HG02678 (cell line): Measurements from ENCODE around the gene RGS6.
"Not testable (repeated sequence)": the region's sequence is repeated elsewhere in the genome, so short reads cannot be mapped to it uniquely, and the experiment has no call there.

ENCODE experiments used
- ATAC-seq: cut with Tn5 transposase; IDR thresholded peaks from one replicate; pipeline ENCODE4 v1.9.1; 2021; ENCODE audit warnings: mild to moderate bottlenecking, moderate library complexity; ENCODE audit not compliant: unreplicated experiment

Gene RGS6

DNA sequence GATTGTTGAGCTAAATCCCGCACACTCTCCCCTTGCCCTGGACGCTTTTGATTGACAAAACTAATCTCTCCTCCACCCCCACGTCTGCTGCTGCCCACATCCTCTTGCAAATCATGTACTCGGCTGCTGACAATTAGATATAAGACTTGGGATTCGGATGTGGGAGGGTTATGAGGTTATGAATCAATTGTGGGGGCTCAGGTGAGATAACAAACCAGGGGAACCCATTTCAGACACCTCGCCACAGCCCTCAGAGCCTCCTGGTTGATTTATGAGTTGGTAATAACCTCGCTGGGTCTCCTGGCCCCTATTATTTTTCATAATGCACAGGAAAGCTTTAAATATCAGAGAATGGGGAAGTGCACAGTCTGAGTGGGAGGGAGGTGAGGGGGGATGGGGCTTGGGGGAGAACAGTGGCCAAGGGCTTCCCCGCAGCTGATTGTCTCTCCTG is 511.8 kb downstream of the RGS6 start:
- ATAC-seq: no peak

DNA sequence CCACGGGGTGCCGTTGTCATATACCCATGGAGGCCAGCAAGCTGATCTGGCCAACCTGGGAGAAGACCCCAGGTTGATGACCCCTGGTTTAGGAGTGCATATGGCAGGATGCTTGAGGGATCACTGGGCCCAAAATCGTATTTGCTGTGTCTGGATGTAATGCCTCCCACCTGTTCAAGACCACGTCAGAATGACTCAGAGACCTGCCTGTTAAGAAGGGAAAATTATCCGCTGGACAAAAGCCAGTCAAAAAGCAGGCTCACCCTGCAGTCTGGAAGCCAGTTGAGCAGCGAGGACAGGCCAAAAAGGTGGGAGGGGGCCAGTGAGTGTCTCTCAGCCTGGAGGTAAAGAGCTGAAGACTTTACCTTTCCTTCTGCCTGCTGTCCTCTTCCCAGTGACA is 512.5 kb downstream of the RGS6 start:
- ATAC-seq: no peak

DNA sequence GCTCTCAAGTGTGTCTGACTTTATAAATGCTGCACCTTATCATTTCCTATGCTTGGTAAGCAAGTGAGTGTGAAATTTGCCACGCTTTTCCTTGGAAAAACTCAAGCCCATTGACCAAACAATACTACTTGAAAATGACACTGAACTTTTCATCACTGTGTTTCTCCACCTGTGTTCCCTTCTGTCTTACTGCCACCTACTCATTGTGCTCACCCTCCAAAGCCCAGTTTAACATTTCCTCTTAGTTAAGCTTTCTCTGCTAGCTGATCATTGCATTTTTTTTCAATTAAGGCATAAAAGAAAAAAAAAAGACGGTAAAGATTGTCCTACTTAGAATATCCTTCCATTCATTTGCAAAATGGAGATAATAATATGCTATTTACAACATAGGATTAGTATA is 516.0 kb downstream of the RGS6 start:
- no peak for ATAC-seq

GRCh38 chr14:72450473-72451044 is 518.3 kb downstream of the RGS6 start:
- no peak for ATAC-seq

DNA sequence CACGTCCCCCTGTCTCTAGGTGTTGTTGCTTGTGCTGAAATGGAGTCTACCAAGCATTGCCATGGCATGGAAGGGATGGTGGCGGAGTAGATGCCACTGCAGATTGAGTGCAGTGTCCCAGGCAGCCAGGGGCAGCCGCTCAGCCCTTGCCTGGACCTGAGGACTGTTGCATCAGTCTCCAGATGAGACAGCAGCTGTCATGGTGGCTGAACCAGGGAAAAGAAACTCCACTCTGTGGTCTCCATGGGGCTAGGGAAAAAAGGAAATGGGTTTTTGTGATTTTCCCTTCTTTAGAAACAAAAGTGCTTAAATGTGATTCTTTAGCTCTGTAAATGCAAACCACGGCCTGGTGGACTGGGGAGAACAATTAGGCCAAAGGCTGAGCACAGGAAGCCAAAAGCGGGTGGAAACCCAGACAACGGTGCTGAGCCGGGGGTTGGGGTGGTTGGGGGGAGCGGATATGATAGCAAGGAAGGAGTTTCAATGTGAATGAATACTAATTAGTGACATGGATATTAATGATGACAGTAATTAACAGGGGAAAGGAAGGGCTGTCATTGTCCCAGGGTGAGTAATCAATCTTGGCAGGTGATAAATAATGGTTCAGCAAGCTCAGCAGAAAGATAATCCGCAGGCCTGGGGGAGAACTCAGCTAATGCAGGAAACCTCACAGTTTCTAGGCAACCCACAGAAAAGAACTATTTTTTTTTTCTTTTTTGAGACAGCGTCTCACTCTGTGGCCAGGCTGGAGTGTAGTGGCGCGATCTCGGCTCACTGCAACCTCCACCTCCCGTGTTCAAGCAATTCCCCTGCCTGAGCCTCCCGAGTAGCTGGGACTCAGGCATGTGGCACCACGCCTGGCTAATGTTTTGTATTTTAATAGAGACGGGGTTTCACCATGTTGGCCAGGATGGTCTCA is 519.1 kb downstream of the RGS6 start:
- peak; percentile 60 for ATAC-seq

DNA sequence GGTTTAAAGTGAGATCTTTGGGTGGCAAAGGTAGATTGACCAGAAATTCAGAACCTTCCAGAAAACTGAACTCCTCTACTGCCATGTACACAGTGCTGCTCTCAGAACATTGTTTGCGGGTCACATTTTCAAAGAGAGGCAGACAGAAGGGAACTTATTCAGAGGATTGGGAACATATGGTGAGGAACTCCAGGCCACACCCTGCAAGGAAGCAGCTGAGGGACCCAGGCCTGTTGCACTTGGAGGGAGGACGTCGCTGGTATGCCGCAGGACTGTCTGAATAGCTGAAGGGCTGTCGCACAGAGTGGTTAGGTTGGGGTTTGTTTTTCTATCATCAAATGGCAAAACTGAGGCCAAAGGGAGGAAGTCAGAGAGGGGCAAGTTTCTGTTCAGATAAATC is 520.5 kb downstream of the RGS6 start:
- ATAC-seq: no peak

GRCh38 chr14:72454388-72455160 is 522.3 kb downstream of the RGS6 start:
- no peak for ATAC-seq

GRCh38 chr14:72457641-72458040 is 525.4 kb downstream of the RGS6 start:
- no peak for ATAC-seq

DNA sequence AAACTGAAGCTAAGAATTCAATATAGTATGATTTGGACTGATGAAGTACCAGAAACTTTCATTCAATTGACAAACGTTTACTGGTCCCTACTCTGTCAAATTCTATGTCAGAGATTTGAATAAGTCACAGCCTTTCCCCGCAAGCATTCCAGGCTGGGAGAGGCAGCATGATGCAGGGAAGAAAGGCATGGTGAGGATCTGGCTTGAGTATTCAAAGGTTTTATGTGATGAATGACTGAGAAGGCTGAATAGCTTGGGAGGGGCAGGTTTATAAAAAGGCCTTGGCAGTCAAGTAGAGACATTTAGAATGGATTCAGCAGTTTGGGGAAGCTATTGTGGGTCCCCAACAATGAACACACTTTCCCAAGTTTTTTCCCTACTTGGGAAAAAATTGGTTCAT is 529.8 kb downstream of the RGS6 start:
- no peak for ATAC-seq

DNA sequence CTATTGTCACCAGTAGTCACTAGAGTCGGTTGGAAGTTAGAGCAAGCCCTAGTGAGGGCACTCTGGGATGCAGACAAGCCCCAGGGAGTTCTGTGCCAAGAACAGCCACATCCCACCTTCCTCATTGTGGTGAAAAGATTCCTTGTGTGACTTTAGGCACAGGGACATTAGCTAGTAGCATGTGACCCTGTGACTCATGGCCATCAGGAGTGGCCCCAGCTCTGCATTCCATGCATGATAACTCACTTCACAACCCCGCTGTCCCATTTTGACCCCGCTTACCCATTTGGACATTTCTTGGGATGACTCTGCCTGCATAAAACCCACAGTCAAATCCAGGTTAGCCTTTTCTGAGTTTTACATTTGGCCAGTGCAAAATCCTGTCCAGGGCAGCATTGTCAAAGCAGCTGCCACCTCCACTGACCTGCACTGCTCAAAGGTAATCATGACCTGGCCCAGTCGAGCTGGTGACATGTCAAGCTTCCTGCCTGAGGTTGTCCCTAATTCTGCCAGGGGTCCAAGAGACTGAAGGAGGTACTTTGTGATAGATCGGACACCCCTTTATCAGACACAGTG is 531.1 kb downstream of the RGS6 start:
- ATAC-seq: no peak

DNA sequence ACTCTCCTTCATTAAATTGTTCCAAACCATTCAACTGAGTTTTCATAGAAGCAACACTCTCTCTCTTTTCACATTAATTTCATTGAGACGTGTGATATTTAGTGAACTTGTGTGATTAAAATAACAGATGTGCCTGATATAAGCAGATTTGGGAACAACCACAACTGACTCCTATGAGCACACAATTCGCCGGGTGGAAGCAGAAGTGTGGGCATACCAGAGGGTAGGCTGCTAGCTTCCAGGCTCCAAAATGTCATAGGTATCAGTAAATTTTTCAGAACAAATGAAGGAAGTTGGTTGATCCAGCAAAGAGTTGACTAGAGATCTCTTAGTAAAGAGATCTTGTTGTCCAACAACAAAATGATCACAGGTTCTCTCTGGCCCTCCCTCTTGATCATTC is 532.0 kb downstream of the RGS6 start:
- no peak for ATAC-seq

DNA sequence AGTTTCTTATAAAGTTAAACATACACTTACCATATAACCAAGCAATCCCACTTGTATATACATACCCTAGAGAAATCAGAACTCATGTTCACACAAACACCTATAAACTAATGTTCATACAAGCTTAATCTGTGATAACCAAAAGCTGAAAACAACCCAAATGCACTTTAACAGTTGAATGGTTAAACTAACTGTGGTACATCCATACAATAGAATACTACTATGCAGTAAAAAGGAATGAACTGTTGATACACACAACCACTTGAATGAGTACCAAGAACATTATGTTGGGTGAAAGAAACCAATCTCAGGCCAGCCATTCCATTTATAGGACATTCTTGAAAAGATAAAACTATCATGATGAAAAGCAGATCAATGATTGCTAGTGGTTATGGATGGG is 534.1 kb downstream of the RGS6 start:
- no peak for ATAC-seq

- no peak for ATAC-seq
Observed at GRCh38 chr14:72471346-72471745, 539.1 kb downstream of the RGS6 start.

- no peak for ATAC-seq
Observed at GRCh38 chr14:72472845-72473244, 540.6 kb downstream of the RGS6 start.

DNA sequence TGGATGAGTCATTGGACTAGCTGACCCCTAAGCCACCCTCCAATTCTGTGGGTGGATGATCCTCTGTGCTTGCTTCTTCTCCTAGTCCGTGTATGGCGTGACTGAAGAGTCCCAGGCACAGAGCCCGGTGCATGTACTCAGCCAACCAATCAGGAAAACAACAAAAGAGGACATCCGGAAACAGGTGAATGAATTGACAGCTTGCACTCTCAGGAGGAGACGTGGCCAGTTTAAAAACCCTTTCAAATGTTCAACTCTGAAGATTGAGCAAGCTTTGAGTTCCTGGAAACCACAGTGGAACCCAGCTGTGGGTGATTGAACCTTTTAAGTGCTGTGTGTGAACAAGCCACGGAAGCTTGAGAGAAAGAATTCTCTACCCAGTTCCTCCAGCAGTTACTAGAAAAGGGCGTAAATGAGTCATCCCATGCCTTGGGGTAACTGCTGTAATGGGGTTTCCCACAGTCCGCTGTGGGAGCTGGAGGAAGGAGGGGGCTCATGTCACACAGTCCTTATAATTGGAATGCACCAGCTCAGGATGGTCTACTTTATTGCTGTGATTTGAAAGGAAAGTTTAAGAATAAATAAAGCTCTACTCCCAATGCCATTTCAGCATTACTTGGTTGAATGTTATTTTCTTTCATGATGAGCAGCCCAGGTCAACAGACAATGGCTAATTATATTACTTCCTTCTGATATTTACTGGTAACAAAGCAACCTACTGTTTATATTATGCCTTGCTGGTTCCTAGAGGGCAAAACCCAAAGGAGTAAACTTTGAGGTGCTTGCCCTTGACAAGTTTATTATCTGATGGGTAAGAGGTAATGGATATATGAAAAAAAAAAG is 544.6 kb downstream of the RGS6 start:
- ATAC-seq: peak; percentile 83

DNA sequence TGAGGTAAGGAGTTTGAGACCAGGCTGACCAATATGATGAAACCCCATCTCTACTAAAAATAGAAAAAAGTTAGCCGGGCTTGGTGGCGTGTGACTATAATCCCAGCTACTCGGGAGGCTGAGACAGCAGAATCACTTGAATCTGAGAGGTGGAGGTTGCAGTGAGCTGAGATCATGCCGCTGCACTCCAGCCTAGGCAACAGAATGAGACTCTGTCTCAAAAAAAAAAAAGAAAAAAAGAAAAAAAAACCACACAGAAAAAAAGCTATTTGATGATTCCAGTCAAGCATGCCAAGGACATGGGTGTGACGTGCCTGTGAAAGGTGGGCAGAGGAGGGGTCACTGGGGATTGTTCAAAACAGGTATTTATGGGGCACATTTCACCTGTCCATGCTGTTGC is 545.3 kb downstream of the RGS6 start:
- ATAC-seq: not testable (repeated sequence)

GRCh38 chr14:72478471-72478893 is 546.3 kb downstream of the RGS6 start:
- ATAC-seq: no peak

DNA sequence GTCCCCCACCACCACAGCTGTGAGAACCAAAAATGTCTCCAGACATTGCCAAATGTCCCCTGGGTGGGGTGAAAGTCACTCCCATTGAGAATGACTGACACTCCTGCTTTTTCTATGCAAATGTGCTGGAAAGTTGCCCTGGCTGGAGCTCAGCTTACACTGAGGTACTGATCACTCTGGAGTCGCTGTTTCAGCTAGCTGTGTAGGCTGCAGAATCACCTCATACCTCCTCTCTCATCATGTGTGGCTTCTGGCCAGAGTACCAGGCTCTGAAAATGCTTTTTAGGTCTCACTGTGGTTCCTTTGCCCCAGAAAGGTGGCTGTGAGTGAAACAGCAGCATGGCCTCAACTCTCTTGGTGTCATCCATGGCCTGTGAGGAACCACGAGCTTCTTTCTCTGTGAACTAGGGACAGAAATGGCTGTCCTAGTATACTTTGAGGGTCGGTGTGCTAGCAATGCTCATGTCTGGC is 547.3 kb downstream of the RGS6 start:
- no peak for ATAC-seq

DNA sequence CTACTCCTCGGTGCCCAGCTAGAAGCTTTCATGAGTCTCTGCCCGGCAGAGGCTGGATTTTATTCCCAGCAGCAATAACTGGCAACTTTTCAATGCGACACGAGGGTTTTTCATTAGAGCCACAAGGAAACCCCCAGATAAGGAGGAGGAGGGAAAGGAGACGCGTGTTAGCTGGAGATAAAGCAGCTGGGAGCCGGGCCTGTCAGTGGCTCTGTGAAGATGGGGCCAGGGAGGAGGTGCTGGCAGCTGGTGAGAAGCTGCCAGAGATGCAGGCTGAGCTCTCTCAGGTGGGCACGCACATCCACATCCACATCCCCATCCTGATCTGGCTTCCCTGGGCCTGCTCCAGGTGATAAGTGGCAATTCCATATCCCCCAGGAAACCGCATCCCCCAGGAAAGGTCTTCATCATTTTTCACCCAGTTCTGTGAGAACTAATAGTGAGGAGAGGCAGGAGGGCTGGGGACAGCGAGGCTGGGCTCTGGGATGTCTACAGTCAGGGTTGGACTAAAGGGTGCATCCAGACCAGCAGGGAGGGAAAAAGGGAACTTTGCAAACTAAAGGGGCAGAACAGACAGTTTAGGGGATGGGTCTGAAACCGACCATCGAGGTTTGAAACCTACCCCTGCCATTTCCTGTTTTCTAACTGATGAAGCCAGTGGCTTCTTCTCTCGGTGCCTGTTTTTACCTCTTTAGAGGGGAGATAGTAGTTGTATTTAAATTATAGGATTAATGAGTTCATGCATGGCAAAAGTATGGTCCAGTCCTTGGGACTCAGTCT is 548.4 kb downstream of the RGS6 start:
- ATAC-seq: no peak
